Activated naive CD4-positive, alpha-beta T cell treated with Interleukin-2 at 50 U/mL for 16 hours (primary cell): ENCODE measurements around the gene KRTAP12-4.
A peak's percentile ranks its signal among the peaks of the same experiment; 100 is the strongest.
"Not testable (repeated sequence)": the region's sequence is repeated elsewhere in the genome, so short reads cannot be mapped to it uniquely, and the experiment has no call there.

Experiments used
- DNase-seq: peaks from one replicate; pipeline ENCODE4 v3.0.0-alpha.2; 2020

Gene KRTAP12-4

DNA sequence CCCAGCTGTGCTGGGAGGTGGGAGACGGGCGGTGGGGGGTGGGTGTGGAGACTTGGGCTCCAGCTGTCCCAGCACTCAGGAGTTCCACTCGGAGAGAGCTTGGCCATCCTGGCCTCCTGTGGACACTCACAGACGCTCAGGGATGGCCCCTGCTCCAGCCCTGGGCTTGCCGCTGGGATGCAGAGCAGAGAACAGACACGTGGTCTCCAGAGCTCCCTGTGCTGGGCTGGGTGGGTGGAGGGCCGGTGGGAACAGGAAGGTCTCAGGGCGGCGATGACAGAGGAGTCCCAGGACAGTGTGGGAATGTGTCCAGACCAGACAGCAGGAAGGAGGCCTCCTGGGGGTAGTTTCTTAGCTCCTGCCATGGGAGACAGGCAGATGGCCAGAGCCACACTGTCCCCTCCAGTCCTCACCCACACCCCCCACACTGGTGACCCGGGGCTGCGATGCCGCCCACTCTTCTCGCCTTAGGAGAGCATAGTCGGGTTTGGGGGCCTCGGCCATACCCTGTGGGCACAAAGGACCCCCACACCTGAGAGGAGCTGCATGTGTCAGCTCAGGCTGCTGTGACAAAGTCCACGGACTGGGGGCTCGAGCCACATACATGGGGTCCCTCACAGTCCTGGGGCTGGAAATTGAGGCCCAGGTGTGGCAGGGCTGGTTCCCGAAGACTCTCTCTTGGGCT is 25.6 kb downstream of the KRTAP12-4 start:
- DNase-seq, result no peak

GRCh38 chr21:44627831-44628233 is 26.6 kb downstream of the KRTAP12-4 start:
- not testable (repeated sequence) for DNase-seq

DNA sequence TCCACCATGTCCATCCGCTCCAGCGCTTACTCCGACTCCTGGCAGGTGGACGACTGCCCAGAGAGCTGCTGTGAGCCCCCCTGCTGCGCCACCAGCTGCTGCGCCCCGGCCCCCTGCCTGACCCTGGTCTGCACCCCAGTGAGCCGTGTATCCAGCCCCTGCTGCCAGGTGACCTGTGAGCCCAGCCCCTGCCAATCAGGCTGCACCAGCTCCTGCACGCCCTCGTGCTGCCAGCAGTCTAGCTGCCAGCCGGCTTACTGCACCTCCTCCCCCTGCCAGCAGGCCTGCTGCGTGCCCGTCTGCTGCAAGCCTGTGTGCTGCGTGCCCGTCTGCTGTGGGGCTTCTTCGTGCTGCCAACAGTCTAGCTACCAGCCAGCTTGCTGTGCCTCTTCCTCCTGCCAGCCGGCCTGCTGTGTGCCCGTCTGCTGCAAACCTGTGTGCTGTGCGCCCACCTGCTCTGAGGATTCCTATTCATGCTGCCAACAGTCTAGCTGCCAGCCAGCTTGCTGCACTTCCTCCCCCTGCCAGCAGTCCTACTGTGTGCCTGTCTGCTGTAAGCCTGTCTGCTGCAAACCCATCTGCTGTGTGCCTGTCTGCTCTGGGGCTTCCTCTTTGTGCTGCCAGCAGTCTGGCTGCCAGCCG is 27.2 kb downstream of the KRTAP12-4 start:
- not testable (repeated sequence) for DNase-seq

DNA sequence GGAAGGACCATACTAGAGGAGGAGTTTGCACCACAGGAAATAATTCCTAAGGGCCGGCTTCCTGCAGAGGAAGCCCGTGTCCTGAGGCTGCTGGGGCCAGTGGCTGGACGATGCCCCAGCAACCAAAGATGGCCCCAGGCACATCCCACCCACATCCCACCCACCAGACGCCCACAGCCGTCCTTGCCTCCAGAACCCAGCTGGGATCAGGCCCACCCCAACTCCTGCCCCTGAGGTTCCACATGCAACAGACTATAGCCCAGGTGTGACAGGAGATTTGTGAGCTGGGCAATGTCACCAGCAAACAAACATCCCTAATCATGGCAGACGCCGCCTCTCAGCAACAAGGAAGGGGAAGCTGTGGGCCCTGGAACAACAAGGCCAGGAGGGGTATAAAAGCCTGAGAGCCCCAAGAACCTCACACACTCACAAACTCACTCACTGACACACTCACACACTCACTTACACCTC is 27.8 kb downstream of the KRTAP12-4 start, which contains the start of gene KRTAP10-9:
Gene KRTAP10-9, plus strand, starts transcription at position 421 of the 471 bp plus-strand sequence. CDS start 79 bp downstream, outside the sequence.
- no peak for DNase-seq

GRCh38 chr21:44626262-44626661 is 28.2 kb downstream of the KRTAP12-4 start:
- DNase-seq, result no peak

DNA sequence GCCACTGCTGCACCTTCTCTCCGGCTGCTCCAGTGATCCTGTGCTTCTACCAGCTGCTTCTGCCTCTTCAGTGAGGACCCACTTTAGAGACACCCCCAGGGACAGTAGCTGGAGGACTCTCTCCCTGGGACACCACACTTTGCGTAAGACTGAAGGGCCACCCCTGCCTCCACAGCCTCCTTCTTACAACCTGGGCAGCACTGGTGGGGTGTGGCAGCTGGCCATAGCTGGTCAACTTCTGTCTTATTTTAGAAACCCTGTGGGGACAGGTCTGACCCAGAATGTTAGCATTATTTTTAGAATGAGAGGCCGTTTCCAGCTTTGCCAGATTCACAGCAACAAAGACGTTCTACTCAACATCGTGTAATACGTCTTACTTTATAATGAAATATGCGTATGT is 28.7 kb downstream of the KRTAP12-4 start:
- no peak for DNase-seq

GRCh38 chr21:44623575-44623974 is 30.9 kb downstream of the KRTAP12-4 start:
- DNase-seq, result no peak

GRCh38 chr21:44619886-44620285 is 34.6 kb downstream of the KRTAP12-4 start:
- DNase-seq, result no peak

- peak; percentile 60 for DNase-seq
Observed at GRCh38 chr21:44618909-44619308, 35.5 kb downstream of the KRTAP12-4 start.

- peak; percentile 5 for DNase-seq
Observed at GRCh38 chr21:44618504-44618903, 36.0 kb downstream of the KRTAP12-4 start.

- DNase-seq, result no peak
Observed at GRCh38 chr21:44617071-44617501, 37.4 kb downstream of the KRTAP12-4 start.

- no peak for DNase-seq
Observed at GRCh38 chr21:44616591-44616926, 37.9 kb downstream of the KRTAP12-4 start.

- DNase-seq, result no peak
Observed at GRCh38 chr21:44615911-44616590, 38.4 kb downstream of the KRTAP12-4 start.

GRCh38 chr21:44615466-44615865 is 39.0 kb downstream of the KRTAP12-4 start:
- no peak for DNase-seq

DNA sequence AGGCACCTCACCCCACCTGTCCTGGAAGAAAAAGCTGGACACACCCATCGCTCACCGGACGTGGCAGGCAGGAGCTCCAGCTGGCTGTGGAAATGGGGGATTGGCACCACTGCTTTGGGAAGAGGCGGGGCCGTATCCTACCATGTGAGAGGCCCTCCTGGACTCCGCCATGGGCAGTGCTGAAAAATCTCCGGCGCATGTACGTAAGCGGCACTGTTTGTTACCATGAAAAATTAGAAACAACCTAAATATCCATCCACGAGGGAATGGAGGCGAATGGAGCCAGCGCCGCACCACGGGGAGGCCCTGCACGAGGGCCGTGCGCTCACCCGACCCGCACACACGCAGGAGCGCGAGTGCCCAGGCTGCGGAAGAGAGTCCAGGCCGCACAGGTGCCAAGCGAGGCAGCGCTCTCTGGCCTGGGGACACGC is 39.5 kb downstream of the KRTAP12-4 start:
- no peak for DNase-seq

- DNase-seq, result no peak
Observed at GRCh38 chr21:44614161-44614631, 40.3 kb downstream of the KRTAP12-4 start.

DNA sequence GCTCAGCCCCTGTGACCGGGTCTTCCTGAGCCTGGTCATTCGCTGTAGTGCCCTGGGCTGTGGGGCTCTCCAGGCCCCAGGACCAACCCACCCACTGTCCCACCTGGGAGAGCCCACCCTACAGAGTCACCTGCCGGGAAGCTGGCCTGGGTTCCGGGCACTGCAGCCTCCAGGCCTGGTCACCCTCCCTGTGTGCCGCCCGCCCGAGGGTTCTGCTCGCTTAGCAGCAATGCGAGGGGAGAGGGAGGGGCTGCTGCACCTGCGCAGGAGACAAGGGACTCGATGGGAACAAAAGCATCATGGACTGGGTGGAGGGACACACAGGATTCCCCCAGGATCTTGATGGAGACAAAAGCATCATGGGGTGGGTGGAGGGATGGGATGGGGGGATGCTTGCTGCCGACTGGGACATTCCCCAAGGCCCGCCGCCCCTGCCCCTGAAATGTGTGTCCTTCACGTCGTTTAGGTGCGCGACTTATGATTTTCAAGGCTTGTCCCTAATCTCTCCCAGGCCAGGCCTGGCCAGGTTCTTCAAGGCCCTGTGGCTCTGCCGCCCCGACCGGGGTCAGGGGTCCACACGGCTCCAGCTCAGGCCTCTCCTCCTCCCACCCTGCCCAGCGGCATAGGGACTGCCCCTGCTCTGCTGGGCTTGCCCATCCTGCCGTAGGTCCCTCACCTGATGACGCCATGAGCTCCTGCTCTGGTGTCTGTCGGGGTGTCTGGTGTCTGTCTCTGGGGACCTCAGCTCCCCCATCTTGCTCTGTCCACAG is 40.9 kb downstream of the KRTAP12-4 start:
- DNase-seq, result no peak

DNA sequence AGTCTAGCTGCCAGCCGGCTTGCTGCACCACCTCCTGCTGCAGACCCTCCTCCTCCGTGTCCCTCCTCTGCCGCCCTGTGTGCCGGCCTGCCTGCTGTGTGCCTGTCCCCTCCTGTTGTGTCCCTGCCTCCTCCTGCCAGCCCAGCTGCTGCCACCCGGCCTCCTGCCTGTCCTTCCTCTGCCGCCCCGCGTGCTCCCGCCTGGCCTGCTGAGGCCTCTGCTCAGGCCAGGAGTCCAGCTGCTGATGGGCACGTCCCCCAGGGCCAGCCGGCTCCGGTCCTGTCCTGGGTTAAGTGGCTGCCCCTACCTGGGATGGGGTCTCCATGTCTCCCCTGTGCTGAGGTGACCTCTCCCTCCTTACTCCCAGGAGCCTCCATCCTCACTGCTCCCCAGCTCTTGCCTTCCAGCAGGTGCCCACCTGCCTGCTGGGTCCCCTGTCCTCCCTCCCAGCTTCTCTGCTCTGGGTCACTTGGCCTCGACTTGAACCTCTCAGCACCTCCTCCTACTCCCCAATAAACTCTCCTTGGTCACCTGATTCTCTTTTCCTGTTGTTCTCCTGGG is 41.7 kb downstream of the KRTAP12-4 start:
- DNase-seq, result no peak

GRCh38 chr21:44612029-44612486 is 42.4 kb downstream of the KRTAP12-4 start, which contains the start of gene KRTAP10-8:
Gene KRTAP10-8, plus strand, starts transcription at chr21:44612079. Its CDS starts 22 bp downstream, at chr21:44612101.
- DNase-seq, result no peak

GRCh38 chr21:44611551-44611950 is 42.9 kb downstream of the KRTAP12-4 start:
- no peak for DNase-seq

- not testable (repeated sequence) for DNase-seq
Observed at GRCh38 chr21:44610157-44610843, 44.2 kb downstream of the KRTAP12-4 start.

DNA sequence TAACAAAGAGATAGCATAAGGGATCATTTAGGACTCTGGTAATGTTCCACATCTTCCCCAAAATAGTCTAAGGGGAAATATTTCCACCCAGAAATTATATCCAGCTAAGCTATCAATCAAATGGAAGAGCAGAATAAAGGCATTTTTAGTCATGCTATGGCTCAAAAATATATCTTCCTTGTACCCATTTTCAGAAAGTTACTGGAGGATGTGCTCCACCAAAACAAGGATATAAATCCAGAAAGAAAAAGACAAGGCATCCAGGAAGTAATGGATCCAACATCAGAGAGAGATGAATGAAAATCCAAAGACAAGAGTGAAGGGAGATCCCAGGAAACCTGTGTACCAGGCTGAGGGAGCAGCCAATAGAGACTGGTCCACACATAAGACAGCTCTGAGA is 45.3 kb downstream of the KRTAP12-4 start:
- DNase-seq, result no peak
